Activated CD4-positive, alpha-beta memory T cell treated with anti-CD3 and anti-CD28 coated beads, Interleukin-2, amount 10 ng/mL, durations not matched to agents 7 days and 5 days (primary cell): ENCODE results near the gene CBFA2T3. TPM values are rescaled to one million over a fixed set of nuclear protein-coding genes. Genes with fewer than 3 reads are reported as not detected.

Experiments used
- CTCF ChIA-PET: fragments of 350-600 bp; sonication (Branson Sonifier 250); formaldehyde crosslinking; loops from one replicate; lab custom pipeline; 2021; ENCODE audit warnings: antibody characterized with exemption, inconsistent platforms; lab: Charles Lee
- POLR2A ChIA-PET: fragments of 350-600 bp; sonication (Branson Sonifier 250); formaldehyde crosslinking; loops from one replicate; lab custom pipeline; 2021; ENCODE audit warnings: antibody characterized with exemption; lab: Charles Lee
- DNase-seq: peaks from one replicate; pipeline ENCODE4 v3.0.0-alpha.2; 2020
- H3K27ac Mint-ChIP-seq: one replicate; pipeline ENCODE4 v1.8.0; 2021; ENCODE audit warnings: mild to moderate bottlenecking, mixed read lengths
- H3K27me3 Mint-ChIP-seq: one replicate; pipeline ENCODE4 v1.8.0; 2021; ENCODE audit warnings: mixed read lengths
- H3K36me3 Mint-ChIP-seq: one replicate; pipeline ENCODE4 v1.8.0; 2021; ENCODE audit warnings: low read depth, mixed read lengths
- H3K4me1 Mint-ChIP-seq: one replicate; pipeline ENCODE4 v1.8.0; 2021; ENCODE audit warnings: mixed read lengths
- H3K4me3 Mint-ChIP-seq: one replicate; pipeline ENCODE4 v1.8.0; 2021; ENCODE audit warnings: mild to moderate bottlenecking, mixed read lengths
- H3K9me3 Mint-ChIP-seq: one replicate; pipeline ENCODE4 v1.8.0; 2021; ENCODE audit warnings: mixed read lengths
- total RNA-seq, 2 experiments: library from RNA; stranded (reverse); gene quantifications; one replicate each; pipeline ENCODE4 v1.2.3, GENCODE V29; 2021

Gene CBFA2T3
- total RNA-seq, 2 experiments from 2014 or later = not detected

GRCh38 chr16:88831838-88832237 lies 145.2 kb downstream of the CBFA2T3 start:
- CTCF ChIA-PET = no interaction called here

GRCh38 chr16:88830783-88831182 lies 146.2 kb downstream of the CBFA2T3 start:
- Mint-ChIP-seq H3K36me3 (no peaks in the 10 kb centered on the region), H3K4me3 (no peak overlapping the region), H3K27me3 (no peaks in the 10 kb centered on the region), H3K9me3 (no peaks in the 10 kb centered on the region), H3K27ac (no peak overlapping the region), H3K4me1 (no peaks in the 10 kb centered on the region)
- DNase-seq = no peak
- CTCF ChIA-PET = interaction anchor here (0.7 to 0.9 kb wide), 2 partner anchors 13 to 221 kb away, joined by 3 to 5 read pairs; no protein-coding TSS in a partner anchor
- POLR2A ChIA-PET = no interaction called here

More at GRCh38 chr16:88831838-88832237, 145.2 kb downstream of the CBFA2T3 start:
- Mint-ChIP-seq H3K4me3 (no peak overlapping the region), H3K9me3 (no peaks in the 10 kb centered on the region), H3K27me3 (no peaks in the 10 kb centered on the region), H3K27ac (no peak overlapping the region), H3K36me3 (no peaks in the 10 kb centered on the region), H3K4me1 (no peaks in the 10 kb centered on the region)
- no peak for DNase-seq
- POLR2A ChIA-PET = no interaction called here

GRCh38 chr16:88830258-88830657 lies 146.7 kb downstream of the CBFA2T3 start:
- Mint-ChIP-seq H3K4me1 (no peaks in the 10 kb centered on the region), H3K27me3 (no peaks in the 10 kb centered on the region), H3K27ac (no peak overlapping the region), H3K36me3 (no peaks in the 10 kb centered on the region), H3K4me3 (no peak overlapping the region), H3K9me3 (no peaks in the 10 kb centered on the region)
- no peak for DNase-seq
- ChIA-PET POLR2A (no interaction called here), CTCF (interaction anchor here (0.7 to 0.9 kb wide), 2 partner anchors 12 to 220 kb away, joined by 3 to 5 read pairs; no protein-coding TSS in a partner anchor)

- no peaks in the 10 kb centered on the region for H3K4me1 Mint-ChIP-seq
- no peak overlapping the region for H3K27ac Mint-ChIP-seq
- H3K9me3 Mint-ChIP-seq = no peaks in the 10 kb centered on the region
- CTCF ChIA-PET = no interaction called here
- no peaks in the 10 kb centered on the region for H3K27me3 Mint-ChIP-seq
- DNase-seq = no peak
- no peak overlapping the region for H3K4me3 Mint-ChIP-seq
- H3K36me3 Mint-ChIP-seq = no peaks in the 10 kb centered on the region
- POLR2A ChIA-PET = interaction anchor here (1.0 kb wide), 1 partner anchor 16 kb away, joined by 3 read pairs; the partner anchor contains the start of gene APRT
These were observed 148.3 kb downstream of the CBFA2T3 start for GRCh38 chr16:88828711-88829110.

GRCh38 chr16:88827727-88828126 lies 149.3 kb downstream of the CBFA2T3 start:
- CTCF ChIA-PET = no interaction called here
- no peaks in the 10 kb centered on the region for H3K4me1 Mint-ChIP-seq
- no peak overlapping the region for H3K4me3 Mint-ChIP-seq
- no peak overlapping the region for H3K27ac Mint-ChIP-seq
- no peak for DNase-seq
- POLR2A ChIA-PET = no interaction called here
- H3K9me3 Mint-ChIP-seq = no peaks in the 10 kb centered on the region
- no peaks in the 10 kb centered on the region for H3K27me3 Mint-ChIP-seq
- H3K36me3 Mint-ChIP-seq = no peaks in the 10 kb centered on the region

GRCh38 chr16:88826070-88826840 lies 150.8 kb downstream of the CBFA2T3 start:
- H3K4me1 Mint-ChIP-seq = no peaks in the 10 kb centered on the region
- CTCF ChIA-PET = no interaction called here
- H3K27me3 Mint-ChIP-seq = no peaks in the 10 kb centered on the region
- no peak overlapping the region for H3K27ac Mint-ChIP-seq
- no peaks in the 10 kb centered on the region for H3K9me3 Mint-ChIP-seq
- no peak for DNase-seq
- no peak overlapping the region for H3K4me3 Mint-ChIP-seq
- no peaks in the 10 kb centered on the region for H3K36me3 Mint-ChIP-seq
- POLR2A ChIA-PET = no interaction called here

- Mint-ChIP-seq H3K27me3 (no peaks in the 10 kb centered on the region), H3K36me3 (no peaks in the 10 kb centered on the region)
- POLR2A ChIA-PET = no interaction called here
These were observed 151.9 kb downstream of the CBFA2T3 start for GRCh38 chr16:88825146-88825545.

More at GRCh38 chr16:88825146-88825545, 151.9 kb downstream of the CBFA2T3 start:
- DNase-seq = no peak
- H3K9me3 Mint-ChIP-seq = no peaks in the 10 kb centered on the region
- CTCF ChIA-PET = no interaction called here
- no peak overlapping the region for H3K27ac Mint-ChIP-seq
- H3K4me1 Mint-ChIP-seq = no peaks in the 10 kb centered on the region
- no peak overlapping the region for H3K4me3 Mint-ChIP-seq

Other genes with a start within 250 kb of the CBFA2T3 start
- 100 to 1,000 TPM; 308 to 323 TPM for gene PIEZO1, start 192.0 kb downstream of the CBFA2T3 start, total RNA-seq
- 100 to 1,000 TPM; 133 to 137 TPM for gene CDT1, start 173.4 kb downstream of the CBFA2T3 start, total RNA-seq
- 100 to 1,000 TPM; 129 to 136 TPM for gene APRT, start 165.3 kb downstream of the CBFA2T3 start, total RNA-seq
- 10 to 100 TPM; 35.2 to 38.2 TPM for gene GALNS, start 120.3 kb downstream of the CBFA2T3 start, total RNA-seq
- gene TRAPPC2L, start 120.1 kb downstream of the CBFA2T3 start, total RNA-seq = 10 to 100 TPM; 44.9 to 45.8 TPM
- gene PABPN1L, start 110.5 kb downstream of the CBFA2T3 start, total RNA-seq = not detected
- 10 to 100 TPM; 44.4 to 45.3 TPM for gene ACSF3, start 116.6 kb upstream of the CBFA2T3 start, total RNA-seq
- not detected for gene CDH15, start 194.5 kb upstream of the CBFA2T3 start, total RNA-seq
- gene SLC22A31, start 223.3 kb upstream of the CBFA2T3 start, total RNA-seq = under 1 TPM; 0.23 to 0.53 TPM
- 1 to 10 TPM; 6.6 to 6.8 TPM for gene ZNF778, start 240.5 kb upstream of the CBFA2T3 start, total RNA-seq